Measurements from ENCODE around the gene TMPRSS3.

DNA sequence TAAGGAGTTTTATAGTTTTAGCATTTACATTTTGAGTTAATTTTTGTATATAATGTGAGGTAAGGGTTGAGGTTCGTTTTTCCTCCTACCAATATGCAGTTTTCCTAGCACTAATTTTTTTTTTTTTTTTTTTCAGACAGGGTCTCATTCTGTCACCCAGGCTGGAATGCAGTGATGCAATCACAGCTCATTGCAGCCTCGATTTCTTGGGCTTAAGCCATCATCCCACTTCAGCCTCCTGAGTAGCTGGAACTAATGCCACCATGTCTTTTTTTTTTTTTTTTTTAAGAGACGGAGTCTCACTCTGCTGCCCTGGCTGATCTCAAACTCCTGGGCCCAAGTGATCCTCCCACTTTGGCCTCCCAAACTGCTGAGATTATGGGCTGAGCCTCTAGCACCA is 5.3 kb upstream of the TMPRSS3 start:
- TF ChIP-seq CTCF (IDR thresholded peaks at IDR 0.05) (no peak), POLR2A (IDR thresholded peaks at IDR 0.05) (no peak)
